Endometrium (tissue), 2 donors: ENCODE data around the gene TNNC1.

ENCODE experiments used
- FAIRE-seq: peaks from 2 replicates; lab custom pipeline; 2012; peaks lifted over from hg19 to GRCh38; lab: Jason Lieb, UNC
- donor health status: control.
- donor health status: control.

Gene TNNC1

DNA sequence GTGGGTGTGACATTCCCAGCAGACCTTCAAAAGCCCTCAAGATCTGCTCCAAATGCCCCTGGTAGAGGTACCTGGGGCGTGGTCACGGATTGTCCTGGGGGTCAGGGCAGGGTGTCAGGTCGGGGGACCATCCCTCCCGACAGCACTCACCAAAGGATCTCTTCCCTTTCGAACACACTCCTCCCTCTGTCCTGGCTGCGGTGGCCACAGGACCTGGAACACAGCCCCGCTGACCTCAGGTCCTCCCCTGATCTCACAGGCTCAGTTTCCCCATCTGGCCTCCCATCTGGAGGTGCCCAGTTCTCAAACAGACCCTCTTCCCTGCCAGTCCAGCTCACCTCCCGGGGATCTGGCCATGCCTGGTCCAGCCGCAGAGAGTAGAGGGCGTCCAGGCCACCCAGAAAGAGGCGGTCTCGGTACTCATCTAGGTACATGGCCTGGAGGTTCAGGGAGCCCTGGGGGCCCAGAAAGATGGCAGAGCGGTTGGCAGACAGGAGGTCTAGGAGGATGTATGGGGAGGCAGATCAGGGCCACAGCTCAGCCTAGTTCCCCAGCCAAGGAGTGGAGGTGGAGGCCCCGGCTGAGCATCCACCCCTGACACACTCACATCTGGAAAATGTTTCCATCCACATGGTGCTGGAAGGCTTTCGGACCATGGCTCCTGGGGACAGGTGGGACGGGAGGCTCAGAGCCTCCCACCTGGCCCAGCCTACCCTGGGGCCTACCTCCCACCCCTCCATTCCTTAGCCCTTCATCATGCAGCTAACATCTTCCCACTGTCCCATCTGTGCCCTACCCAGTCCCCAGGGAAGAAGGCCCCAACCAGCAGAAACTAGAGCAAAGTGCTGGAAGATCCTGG is 11.2 kb downstream of the TNNC1 start:
- no peak for FAIRE-seq

DNA sequence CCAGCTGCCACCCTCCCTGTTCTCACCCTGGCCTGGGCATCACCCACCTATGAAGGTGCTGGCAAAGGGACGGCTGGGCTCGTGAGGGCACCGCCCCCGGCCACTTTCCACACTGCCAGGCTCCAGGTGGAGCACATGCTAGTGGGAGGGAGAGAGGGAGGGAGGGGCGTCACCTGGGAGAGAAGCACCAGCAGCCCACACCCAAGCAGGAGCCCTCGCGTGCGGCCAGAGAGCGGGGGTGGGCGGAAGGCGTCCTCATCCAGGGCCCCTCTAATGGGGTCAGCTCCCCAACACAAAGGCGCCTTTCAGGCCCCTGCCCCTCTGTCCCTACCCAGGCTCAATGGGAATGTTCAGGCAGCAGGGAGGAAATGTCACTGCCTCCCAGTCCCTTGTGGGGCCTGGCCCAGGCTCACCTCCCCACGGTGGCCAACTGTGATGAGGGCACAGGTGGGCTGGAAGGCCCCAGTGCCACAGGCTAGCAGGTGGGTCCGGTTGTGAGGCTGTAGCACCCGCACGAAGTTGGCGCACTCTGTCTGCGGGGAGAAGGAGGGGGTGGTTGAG is 12.0 kb downstream of the TNNC1 start:
- FAIRE-seq, result no peak

DNA sequence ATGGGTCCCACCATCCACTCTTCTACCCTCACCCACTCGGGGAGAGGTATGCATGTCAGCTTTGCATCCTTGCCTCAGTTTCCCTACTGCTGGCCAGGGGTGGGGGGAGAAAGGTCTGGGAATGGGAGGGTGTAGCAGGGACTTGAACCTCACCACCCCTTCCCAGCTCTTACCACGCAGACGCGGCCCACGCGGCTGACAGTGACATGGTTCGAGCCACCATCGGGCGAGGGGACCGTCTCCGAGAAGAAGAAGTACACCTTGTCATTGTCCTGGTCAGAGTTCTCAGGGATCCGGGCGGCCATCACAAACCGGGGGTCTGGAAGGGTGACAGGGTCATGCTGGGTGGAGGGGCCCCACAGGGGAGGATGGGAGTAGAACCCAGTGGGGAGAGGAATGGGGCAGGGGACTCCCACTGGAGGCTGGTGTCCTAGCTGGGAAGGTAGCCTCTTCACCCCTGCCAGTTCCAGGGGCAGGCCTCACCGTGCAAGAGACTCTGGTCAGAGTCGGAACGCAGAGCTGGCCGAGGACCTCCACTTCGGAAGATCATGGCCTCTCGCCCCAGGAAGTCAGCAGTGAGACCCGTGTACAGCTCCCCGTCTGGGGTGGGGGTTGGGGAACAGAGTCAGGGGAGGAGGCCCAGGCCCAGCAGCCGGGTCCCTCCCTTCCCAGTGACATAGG is 12.6 kb downstream of the TNNC1 start:
- FAIRE-seq, result no peak

DNA sequence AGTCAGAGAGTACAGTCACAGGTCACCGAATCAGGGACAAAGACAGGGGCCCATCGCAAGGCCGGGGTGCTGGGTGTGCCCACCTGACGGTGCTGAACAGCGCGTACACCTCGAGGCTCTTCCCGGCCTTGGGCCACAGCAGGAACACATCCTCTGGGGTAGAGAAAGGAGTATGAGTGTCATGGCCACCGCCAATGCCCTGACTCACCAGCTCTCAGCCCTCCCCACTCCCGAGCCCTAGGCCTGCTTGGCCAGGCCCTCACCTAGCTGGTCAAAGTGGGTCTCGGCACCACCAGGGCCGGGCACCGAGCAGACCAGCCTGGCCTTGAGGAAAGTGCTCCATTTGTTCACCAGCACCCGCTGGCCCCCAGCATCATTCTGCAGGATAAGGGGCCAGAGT is 13.2 kb downstream of the TNNC1 start:
- no peak for FAIRE-seq

DNA sequence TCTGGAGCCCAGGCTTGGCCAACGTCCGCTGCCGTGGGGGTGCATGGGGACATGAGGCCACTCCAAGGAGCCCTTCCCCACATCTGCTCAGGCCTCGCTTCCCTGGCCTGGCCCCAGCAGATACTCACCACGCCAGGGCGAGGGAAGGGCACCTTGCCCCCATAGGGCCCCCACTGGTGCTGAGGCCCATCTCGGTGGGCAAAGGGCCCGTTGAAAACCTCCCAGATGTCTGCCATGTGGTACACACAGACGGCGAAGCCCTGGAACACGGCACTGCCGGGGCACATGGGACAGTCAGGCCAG is 13.6 kb downstream of the TNNC1 start:
- FAIRE-seq, result no peak

DNA sequence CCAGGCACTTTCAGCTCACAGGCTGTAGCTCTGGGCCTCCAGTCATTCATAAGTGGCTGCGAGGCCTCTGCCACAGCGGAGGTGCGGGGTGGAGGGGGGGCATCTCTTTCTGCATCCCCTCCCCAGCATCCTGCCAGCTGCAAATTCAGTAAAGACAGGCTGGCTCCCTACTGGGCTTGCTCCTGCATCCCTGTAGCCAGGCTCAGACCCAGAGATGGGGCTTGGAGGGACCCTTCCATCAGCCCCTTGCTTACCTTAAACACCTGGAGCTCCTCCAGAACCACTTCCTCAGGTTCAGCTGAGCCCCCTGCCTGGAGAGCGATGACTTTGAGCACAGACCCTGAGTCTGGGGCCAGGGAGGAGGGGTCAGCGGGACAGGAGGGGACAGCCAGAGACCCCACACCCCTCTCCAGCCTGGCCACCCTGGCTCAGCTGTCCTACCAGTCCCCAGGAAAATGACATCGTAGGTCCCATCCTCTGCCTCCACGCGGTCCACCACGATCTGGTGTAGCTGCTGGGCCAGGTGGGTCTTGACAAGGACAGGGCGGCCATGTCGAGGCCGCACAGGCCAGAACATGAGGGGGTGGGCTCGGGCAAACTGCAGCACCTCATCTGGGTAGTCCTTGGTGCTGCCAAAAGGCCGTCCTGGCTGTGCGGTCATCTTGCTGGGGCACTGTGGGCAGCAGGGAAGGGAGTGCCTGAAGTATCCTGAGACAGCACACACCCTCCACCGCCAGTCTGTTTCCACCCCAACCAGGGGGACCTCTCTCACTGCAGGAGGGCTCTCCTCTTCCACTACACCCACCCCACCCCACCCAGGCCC is 14.2 kb downstream of the TNNC1 start:
- FAIRE-seq, result no peak

DNA sequence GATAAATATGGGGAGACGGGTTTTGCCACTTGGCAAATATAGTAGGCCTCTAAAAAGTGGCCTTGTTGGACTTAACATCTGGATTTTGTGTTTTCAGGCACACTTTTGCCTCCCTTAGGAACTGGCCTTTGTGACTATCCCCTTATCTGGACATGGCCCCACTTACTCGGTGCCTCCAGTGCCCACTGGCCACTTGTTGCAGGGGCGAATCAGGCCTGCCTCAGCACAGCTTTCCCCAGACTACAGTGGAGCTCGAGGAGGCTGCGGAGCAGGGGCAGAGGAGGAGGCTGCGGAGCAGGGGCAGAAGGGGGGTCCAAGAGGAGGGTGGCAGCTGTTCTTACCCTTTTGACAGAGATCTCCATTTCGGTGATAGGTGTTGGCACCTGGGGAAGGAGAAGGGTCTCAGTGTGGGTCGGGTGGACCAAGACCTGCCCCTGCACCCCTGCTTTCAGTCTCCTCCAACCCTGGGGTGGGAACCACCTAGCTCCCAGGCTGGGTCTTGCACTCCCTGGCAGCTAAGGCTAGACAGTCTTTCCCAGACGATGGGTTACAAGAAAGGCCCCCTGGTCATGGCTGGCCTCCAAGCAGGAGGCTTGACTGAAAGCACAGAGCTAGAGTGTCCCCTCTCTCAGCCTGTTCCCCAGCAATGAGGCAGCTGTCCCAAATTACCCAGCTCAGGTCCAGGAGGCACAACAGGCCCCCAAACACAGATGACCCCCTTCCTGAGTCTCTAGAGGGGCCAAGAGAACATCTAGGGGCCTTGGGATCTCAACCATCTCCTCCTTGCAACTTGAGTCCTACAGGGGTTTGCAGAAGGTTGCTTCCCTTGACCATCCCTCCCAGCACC is 15.0 kb downstream of the TNNC1 start:
- no peak for FAIRE-seq

DNA sequence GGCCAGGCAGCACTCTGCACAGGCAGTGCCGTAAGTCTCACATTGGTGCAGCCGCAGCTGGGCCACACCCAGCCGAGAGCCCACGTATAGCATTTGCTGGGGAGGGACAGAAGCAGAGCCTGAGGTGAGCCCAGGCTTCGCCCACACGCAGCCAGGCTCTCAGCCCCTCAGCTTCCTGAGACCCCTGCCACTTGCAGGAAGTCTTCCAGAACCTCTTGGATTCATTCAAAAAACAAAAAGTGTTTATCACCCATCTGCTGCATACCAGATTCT is 15.8 kb downstream of the TNNC1 start:
- FAIRE-seq, result no peak

DNA sequence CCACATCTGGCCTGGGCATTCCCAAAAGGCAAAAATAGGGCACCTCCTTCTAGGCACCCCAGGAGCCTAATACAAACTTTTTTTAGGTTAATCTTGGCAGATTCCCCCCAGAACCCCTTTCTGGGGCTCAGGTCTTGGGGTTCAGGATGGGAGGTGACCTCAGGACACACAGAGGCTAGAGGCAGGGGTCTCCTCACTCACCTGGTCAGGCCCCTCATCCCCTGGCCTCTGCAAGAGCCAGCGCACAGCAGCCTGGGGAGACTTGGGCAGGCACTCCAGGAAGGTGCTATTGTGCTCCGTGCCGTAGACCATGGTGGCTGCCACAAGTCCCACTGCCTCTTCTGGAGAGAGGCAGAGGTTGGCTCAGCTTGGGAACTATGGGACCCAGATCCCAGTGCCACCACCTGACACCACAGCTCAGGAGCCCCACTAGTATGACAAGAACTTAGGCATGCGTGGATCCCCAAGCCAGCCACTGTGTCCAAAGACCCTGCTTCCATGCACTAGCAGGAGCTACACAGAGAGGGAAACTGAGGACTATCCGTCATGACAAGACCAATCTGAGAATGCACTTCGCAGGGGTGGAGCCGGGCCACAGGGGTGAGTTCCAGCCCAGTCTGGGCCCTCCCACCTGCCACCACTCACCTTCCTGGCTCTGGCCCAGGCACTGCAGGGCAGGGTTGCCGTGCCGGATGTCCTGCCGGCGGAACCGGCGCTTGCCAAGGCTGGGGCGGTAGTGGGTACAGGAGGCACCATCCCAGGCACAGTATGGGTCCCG is 16.3 kb downstream of the TNNC1 start:
- no peak for FAIRE-seq

DNA sequence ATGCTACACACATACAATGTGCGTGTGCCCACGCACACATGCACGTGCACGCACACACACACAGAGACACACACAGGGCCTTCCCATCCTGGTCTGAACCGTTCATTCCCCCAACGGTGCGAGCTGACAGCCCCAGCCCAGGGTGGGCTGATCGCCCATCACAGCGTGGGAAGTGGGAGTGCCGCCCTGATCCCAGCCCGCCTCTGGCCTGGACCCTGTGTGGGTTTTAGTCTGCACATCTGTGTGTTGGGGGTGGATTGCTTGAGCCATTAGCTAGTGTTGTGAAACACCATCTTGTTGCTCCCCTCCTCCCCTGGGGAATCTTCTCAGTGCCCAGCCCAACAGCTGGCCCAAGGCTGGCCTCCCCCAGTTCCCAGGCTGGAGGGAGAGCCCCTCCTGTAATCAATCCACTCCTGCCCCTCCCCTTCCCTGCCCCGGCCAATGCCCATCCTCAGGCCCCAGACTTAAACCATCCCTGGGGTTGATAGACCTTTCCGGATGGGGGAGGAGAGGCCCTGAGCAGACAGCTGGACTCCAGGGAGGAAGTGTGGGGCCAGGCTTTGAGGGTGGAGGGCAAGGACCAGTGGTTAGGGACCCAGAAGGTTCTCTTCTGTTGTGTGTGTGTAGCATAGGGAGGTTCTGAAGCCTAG is 17.2 kb downstream of the TNNC1 start:
- no peak for FAIRE-seq

DNA sequence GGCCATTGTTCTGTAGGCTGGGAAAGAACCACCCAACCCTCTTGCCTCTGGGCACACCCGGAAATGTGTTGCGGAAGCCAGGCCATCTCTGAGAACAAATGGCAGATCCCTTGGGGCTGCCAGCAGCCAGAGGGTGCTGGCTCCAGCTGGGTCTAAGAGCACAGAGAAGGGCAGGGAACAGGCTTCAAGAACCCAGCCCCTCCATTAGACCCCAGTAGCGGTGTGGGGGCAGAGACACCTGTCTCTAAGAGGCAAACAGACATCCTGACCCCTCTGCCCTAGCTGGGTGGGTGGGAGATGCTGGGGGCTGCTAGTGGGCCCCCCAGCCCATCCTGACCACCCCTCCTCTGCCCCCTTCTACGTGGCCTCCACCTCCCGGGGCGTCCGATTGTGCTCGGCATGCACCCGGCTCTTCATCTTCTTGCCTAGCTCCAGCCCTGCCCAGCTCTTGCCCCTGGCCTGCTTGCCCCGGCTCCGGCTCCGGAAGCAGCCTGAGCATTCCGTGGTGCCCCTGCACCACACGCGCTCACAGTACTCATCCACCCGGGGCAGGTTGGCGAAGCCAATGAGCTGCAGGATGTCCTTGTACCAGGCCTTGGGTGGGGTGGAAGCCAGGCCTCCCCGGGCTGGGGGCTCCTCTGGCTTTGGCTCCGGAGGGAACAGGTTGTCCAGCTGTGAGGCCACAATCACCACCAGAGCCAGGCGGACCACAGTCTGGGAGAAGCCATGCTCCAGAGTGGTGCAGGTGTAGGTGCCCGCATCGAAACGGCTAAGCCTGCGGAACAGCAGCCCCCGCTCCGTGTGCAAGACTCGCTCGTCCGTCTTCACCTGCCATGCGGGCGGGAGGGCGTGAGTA is 18.4 kb downstream of the TNNC1 start:
- no peak for FAIRE-seq

DNA sequence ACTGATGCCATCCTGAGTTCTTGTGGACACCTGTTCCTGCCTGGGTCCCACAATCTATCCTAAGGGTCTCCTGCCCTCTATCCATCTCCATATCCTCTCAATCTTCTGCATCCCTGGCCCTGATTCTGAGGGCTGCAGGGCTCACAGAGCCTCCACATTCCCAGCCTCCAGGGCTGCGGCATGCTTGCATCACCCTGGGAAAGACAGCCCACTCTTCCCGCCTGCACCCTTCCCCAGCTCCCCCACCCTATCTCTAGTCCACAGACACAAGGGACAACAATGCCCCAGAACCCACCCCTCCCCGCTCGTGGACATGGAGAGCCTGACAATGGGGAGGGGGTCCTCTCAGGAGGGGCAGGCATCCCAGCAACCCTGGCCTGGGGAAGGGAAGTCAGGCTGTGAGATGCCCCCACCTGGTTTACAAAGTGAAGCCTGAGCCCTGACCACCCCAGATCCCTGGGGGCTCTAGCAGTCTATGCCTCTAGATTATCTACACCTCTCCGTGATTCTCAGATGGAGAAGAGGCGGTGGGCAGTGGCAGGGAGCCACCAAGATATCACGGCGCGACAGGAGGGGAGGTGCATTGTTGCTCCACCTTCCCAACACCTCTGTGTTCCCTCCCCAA is 19.2 kb downstream of the TNNC1 start:
- no peak for FAIRE-seq

DNA sequence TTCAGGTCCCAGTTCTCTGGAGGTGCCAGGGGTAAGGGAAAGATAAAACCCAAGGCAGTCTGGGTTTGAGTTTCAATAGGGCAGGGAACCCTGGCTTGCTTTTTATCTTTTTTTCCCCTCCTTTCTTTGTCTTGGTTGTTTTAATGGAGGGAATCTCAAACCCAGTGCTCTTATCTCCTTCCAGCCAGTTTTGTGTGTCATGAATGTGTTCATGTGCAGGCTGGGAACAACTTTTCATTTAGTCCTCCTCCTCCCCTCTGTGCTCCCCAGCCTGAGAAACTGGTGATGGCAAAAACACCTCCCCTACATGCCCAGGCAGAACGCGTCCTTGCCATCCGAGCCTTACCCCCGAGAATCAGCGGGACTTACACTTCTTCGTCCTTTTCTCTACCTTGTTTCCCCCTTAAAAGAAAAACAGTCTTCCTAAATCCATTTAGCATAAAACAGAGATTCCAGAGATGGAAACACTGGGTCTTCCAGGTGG is 19.8 kb downstream of the TNNC1 start:
- no peak for FAIRE-seq

DNA sequence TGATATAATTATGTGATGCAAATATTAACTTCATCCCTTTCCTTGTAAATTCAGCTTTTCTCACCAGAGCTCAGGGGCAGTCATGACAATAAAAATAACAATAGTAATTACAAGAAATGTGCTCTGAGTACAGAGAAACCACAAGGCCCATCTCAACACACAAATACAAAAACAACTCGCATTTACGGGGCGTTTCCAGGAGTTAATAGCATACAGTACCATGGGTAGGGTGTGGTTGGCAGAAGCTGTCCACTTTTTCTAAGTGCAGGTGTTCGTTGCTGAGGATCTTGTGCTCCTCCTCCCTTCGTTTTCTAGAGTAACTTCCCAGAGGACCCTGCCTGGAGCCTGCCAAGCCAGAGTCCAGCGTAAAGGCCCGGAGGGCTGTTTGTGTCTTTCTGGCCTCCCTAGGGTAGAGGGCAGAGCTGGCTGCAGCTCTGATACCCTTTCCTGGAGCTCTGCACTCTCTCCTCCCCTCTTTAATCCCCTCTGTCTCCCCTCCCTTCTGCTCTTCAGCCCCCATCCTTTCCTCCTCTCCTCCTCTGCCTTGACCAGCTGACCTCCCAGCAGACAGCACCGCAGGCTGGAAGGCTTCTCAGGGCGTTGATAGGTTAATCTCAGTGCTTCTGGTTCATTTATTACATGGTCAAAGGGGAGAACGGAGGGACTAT is 20.4 kb downstream of the TNNC1 start:
- FAIRE-seq, result no peak

DNA sequence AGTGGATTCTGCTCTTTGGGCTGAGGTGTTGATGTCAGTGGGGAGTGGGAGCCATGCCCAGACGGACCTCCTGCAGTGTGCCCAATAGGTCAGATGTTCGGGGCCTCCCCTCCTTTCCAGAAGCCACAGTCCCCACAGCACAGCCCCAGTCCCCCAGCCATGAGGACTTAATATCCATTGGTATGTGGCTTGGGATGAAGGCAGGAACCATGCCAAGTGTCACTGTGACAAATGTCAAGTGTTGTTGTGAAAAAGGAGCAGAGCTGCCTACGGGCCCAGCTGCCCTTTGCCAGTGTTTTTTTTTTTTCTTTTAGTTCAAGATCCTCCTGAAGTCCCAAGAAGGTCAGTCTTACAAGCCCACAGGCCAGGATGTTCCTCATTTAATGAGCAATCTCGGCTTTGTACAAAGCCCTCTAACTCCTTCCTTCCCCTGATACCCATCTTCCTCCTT is 21.1 kb downstream of the TNNC1 start:
- FAIRE-seq, result no peak

DNA sequence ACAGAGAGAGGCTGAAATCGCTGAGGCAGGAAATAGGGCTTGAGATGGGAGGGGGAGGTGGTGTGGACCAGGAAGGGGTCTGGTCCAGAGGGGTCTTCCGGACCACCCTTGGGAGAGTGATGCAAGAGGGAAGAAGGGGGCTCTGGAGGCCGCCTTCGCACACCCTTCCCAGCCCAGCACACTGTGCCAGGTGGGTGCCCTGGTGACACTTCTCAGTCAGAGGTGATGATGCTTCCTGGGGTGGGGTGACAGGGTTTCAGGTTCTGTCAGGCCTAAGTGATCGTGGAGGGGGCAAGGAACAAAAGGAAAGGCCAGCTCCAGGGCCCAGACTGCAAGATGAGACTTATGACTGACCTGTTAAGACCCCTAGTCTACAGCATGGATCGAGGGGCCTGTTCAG is 21.6 kb downstream of the TNNC1 start:
- FAIRE-seq, result no peak

DNA sequence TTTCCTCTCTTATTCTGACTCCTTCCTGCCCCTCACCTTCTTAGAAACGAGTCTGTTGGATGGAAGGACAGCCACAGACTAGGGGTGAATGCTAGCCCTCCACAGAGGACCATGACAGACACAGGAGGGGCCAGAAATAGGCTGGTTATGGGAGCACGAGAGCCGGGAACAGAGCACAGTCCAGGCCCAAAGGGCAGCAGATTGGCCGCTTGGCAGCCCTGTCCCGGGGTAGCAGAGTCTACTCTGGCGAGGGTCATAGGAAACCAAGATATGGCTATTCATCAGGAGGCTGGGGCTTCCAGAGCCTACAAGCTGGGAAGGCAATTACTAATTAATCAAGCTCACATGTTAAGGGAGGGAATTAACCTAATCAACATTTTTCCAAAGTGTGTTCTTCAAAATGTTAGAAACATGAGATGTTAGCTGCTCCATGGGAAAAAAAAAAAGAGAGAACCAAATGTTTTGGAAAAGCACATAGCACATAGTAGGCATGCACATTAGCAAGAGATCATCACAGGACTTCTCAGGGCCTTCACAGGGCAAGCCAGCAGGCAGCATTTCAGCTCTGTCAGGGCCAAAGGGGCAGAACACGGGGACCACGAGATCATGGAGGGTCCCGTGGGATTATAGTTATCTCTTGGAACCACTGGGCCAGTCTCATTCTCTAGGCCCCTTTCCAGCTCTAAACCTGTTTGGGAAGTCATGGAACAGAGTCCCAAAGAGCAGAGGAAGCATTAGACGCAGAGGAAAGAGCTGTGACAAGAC is 22.2 kb downstream of the TNNC1 start:
- FAIRE-seq, result no peak

DNA sequence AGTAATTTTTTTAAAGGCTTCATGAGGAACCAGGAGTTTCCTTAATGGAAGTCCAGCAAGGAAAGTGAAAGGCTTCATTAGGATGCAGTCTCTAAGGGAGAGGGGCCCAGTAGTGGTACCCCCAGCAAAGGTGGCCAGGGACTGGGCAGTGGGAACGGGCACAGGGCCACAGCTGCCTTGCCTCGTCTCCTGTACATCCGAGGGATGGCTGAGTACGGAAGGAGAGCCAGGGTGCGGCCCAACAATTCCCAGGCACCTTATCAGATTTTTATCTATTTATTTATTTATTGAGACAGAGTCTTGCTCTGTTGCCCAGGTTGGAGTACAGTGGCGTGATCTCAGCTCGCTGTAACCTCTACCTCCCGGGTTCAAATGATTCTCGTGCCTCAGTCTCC is 23.4 kb downstream of the TNNC1 start:
- no peak for FAIRE-seq
